ENCODE results near the gene CERS6.
A peak's percentile ranks its signal among the peaks of the same experiment; 100 is the strongest.

CERS6 gene

DNA sequence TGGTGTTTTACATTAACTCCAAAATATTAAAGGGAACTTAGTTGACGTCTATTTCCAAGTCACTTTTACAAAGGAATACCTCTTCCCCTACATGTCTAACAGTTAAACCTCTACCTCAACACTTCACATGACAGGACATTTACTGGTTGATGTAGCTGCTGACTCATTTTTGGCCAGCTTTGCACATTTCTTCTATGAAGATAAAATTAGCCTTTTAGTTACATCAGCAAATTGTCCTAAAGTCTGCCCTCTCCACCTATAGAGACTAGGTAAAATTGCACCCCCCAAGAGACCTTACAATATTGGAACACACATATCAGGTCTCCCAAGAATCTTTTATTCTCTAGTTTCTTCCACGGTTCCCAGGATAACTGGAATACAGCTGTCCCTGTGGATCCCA, 10.1 kb upstream of the CERS6 start:
- DNase-seq = no peak

DNA sequence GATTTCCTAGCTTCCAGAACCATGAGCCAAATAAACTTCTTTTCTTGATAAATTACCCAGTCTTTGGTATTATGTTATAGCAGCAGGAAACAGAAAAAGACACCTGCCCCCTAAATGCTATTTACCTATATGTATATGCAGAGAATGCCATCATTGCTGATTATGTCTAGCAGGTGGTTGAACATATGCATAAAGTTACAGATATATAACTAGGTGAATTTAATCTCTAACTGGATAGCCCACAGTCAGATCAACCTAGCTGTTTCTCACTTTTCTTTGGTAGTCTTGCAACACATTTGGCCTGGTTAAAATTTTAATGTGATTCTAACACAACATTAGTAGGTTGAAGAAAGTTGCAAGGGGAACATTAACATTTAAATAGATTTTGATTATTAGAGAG, 7.1 kb upstream of the CERS6 start:
- DNase-seq = no peak

DNA sequence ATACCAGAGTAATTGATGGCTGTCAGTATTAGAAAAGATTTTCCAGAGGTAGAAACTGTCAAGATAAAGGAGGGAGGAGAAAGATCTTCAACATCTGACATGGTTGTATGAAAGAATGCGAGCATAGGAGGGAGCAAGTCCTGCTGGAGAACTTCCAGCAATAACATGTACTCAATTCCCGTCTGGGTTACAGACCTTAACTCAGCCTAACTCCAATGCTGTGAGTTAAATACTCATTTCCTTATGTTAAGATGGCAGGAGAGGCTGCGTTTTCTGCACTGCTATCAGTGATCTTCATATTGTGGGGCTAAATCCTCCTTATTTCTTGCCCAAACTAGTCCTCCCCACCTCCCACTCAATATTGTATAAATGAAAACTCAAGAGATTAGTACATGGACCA, 6.7 kb upstream of the CERS6 start:
- no peak for DNase-seq

DNA sequence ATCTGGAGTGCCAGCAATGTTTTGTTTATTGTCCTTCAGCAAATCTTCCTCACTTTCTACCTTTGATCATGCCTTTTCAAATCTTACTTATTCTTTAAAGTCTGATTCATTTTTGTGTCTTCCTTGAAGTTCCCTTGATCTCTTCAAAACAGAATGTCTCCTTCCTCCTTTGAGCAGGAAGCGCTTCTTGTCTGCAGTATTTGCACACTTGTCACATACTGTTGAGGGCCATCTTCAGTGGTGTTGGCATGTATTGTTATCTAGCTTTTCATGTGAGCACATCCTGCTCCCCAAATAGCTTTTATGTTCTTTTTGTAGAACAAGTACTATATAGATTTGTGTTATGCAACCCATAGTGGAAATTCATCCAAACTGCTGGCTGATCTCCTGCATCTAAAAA, 5.9 kb upstream of the CERS6 start:
- no peak for DNase-seq

DNA sequence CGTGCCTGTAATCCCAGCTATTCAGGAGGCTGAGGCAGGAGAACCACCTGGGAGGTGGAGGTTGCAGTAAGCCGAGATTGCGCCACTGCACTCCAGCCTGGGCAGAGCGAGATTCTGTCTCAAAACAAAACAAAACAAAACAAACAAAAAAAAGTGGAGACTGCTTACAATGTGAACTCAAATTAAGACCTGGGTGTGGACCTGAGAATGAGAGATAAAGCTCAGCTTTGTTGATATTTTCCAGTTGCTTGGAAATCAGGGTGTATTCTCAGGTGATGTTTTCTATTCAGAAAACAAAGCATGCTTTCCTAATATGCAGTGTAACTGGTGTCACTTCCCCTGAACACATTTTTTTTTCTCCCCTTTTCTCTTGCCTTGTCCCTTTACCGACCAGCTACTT, 5.3 kb upstream of the CERS6 start:
- no peak for DNase-seq

DNA sequence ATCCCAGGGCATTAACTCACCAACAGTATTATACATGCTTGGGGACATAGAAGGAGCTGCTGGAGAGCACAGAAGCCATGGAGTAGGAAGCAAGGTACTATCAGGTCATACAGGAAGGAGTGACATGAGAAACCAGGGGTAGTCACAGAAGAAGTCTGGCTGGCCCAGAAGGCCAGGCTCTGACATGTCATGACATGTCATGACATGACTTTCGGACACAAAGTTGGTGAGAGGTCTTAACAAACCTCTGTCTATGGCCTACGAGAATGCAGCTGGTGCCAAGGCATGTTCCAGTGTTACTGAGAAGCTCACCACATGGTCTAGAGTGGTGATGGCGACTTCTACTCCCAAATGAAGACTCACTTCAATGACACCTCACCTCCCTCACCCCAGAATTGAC, 3.3 kb upstream of the CERS6 start:
- no peak for DNase-seq

DNA sequence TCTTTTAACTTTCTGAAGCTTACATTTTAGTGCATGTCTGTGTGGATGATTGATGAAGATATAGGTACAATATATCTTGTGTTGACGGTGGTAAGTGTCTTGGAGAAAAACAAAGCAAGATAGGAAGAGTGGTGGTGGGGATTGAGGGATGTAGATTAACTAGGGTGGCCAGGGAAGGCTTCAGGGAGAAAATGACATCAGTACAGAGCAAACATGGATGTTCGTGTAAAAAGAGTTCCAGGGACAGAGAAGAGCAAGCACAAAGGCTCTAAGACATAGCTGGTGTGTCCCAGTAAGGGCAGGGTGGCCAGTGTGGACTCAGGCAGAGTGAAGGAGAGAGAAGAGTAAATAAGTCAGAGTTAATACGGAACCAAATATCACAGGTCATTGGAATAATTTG, 2.7 kb upstream of the CERS6 start:
- no peak for DNase-seq

DNA sequence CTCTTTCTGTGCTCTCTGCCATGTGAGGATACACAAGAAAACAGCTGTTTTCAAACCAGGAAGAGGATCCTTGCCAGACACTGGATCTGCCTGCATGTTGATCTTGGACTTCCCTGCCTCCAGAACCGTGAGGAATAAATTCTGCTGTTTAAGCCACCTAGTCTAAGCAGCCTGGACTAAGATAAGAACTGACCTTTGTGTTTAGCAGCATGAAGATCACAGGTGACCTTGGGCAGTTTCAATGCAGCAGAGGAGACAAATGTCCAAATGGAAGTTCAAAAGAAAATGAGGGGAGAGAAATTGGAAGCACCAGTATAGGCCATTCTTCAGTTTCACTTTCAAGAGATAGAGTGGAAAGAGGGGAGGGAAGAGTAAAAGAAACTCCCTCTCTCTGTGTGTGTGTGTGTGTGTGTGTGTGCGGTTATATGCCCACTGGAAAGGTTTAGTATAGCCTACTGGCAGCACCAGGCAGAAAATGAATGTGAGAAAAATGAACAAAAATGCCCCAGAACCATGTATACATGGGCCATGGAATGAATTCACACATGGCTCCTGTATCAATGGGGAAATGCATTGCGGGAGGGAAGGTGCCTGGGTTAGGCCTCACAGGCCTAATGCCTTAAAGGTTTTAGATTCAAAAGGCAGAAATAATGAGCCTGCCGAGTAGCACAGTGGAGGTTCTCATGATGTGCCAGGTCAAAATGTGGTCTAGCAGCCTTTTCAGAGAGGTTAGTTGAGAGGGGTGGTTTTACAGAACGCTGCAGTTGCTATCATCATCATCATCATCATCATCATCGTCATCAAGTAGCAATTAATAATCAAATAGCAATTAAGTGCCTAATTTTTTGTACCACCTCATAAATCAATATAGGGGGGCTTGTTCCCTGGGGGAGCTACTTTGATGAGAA, 1.1 kb upstream of the CERS6 start:
- no peak for DNase-seq

DNA sequence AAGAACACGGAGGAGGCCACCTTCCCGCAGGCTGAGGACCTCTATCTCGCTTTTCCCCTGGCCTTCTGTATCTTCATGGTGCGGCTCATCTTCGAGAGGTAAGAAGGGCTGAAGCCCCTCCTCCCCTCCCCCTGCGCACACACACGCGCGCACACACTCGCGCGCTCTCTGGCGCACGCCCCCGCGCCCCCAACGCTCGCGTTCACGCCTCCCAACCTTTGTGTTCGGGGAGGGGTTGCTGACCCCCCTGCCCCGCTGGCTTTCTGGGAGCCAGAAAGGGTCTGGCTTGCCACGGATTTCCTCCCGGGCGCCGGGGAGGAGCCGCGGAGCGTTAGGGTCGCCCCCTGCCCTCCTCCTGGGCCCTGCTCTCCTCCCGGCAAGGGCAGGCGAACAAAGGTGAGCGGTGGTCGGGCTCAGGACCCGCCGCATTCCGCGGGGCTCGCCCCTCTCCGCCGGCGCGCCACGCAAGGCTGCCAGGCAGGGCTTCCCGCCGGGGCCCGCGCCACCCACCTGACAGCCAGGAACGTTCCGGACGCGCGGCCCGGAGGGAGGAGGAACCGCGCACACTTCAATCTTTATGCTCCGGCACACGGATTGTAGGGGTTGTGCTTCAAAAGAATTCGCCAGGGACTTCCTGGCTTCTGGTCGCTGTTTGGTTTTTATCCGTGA, 583 bp downstream of the CERS6 start:
- peak; percentile 31 to 59 for DNase-seq

DNA sequence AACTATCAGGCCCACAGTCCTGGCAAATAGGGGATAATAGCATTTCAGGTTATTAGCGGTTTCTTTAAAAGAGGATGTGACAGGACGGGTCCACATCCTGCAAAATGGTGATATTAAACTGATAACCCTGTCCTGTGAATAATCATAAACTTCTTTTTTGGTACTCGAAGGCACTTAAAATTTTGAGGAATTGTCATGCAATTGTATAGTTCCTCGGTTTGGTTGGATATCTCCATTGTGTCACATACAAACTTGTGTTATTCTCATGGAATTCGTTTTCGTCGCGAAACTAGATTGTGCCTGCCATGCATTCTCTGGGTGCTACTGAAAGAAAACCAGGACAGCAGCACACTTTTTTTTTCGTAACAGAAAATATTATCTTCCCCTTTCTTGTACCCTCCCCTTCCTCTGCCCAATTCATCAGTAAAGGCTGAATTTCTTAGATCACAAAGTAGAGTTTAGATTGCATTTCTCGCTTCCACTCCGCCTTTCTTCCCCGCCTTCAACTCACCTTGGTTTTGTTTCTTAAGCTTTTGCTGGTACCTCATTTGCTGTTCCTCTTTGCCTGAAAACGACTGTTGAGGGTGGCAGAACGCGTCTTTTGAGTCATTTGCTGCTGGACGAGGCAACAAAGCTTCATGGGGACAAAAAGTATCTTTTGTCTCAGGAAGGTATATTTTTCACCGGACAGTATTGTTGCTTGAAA, 1.3 kb downstream of the CERS6 start:
- DNase-seq = no peak

DNA sequence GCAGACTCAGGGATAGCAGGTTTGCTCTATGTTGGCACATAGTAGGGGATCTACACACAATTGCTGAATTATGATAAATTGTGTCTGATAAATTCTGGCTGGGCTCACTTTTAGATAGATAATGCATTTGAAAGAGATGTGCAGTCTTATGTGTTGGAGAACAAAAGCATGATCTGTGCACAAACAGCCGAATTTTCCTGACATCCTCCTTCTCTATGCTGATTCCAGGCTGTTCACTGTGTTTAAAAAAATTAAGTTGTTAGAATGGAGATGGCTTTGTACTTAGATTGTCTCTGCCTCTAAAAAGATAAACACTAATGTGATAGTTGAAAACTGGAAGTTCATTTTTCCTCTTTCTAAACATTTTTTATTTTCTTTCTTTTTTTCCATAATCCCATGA, 2.1 kb downstream of the CERS6 start:
- no peak for DNase-seq

DNA sequence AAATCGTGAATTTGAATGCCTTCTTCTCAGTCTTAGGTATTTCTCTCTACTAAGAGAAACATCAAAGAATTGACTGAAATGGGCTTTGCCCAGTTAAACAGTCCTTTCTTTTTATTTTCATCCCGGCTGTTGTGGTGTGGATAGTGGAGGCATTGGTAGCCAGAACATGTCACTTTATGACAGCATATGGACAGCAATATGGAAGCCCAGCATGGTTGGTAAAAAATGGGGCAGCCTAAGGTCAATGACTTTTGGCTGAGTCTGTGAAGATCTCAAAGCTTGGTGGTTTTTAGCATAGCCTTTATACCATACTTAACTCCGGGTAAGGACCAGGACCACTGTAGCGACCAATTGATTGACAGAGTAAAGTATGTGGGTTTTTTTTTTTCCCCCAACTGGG, 3.2 kb downstream of the CERS6 start:
- DNase-seq = no peak

DNA sequence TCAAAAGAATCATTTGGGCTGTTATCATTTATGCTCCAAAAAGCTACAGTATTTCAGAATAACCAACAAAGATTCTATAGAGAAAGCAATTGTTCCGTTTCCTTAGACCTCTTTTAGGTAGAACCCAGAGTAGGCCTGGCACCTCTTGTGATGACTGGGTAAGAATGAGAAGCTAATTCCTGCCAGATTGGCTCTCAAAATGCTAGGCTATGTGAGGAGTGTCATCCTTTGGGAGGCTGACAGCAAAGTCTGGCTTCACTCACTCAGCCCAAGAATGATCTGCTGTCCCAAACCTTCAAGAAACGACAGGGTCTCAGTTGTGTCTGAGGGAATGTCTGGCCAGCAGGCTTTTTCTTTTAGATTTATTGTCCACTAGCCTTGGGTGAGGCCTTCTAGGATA, 4.5 kb downstream of the CERS6 start:
- no peak for DNase-seq

DNA sequence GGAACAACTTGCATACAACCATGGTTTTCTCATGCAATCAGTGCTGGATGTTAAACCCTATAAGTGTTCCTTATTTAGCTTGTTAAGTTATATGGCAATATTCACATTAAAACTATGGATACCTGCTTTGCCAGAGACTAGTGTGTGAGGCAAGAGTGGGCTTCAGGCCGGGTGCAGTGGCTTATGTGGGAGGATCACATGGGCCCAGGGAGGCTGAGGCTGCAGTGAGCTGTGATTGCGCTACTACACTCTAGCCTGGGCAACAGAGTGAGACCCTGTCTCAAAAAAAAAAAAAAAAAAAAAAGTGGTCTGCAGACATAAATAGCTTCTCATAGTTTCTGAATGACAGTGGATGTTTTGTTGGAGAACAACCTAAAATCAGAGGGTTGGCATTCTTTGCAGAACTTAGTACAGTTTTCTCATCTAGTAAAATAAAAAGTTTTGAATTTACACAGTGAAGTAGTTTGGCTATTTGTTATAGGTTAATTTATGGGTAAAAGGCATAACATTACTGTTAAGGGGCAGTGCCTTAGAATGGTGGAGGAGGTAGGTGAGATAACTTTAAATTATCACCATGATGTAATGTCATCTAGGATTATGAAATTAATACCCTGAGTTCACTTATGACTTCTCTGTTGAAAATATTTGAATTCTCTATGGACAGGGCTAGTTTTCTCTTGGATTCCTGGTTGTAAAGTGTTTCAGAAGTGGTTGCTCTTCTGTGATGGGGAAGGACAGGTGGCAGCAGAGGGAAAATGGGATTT, 5.3 kb downstream of the CERS6 start:
- DNase-seq = no peak

DNA sequence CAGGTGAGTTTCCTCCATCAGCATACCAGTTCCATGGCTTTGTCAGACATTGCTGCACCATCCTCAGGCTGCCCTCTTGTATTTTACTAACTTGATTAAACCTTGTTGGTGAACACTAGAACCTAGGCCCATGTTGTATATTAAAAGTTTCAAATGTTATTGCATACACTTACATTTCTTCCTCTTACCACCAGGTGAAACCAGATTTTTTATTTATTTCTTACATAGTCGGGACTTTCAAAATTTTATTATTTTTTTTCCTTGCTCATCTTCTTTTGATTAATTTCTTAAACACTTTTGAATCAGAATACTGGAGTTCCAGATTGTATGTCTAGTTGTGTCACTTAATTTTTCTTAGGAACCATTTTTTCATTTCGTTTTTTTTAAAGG, 5.9 kb downstream of the CERS6 start:
- no peak for DNase-seq

DNA sequence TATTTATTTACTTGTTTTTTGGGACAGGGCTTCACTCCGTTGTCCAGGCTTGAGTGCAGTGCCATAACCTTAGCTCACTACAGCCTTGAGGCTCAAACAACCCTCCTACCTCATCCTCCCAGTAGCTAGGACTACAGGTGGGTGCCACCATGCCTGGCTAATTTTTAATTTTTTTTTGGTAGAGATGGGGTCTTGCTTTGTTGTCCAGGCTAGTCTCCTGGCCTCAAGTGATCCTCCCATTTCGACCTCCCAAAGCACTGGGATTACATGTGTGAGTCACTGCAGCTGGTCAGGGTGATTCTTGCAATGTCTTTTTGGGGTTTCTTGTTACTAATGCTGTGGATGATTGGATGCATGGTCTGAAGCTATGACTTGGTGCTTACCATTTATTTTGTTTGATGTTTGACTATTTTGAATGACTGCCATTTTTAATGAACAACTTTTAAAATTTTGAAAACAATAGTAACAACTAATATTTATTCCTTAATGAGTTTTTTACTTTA, 6.5 kb downstream of the CERS6 start:
- no peak for DNase-seq

DNA sequence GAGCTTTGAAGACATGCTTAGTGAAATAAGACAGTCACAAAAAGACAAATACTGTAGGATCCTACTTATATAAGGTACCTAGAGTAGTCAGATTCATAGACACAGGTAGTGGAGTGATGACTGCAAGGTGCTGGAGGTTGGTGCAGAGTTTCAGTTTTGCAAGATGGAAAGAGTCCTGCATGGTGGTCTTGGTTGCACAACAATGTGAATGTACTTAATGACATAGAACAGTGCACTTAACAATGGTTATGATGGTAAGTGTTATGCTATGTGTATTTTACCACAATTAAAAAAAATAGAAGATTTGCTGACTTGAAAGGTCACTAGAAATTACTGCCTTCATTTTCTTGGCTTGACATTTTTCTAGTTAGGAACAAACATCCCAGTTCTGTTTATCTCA, 9.5 kb downstream of the CERS6 start:
- DNase-seq = no peak

DNA sequence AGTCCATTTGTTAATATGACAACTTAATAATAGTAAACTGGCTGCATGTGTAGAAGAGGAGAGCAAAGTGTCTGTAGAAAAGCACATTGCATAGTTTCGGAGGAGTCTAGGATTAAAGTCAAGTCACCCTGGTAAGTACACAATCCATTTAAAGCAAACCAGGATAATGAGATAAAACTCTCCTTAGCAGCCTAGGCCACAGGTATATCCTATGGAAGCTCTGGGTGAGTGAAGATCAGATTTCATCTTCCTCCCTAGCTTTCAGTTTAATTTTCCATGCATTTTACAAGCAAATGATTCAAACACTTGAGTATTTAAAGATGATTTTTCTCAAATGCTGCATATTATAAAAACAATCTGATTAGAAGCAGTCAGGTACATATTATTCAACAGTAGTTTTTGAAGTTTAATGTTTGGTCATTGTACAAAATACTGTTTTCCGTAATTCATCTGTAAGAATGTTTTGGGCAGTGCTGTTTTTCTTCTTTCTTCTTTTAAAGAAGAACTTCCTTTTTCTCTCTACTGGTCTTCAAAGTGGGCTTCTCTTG, 10.2 kb downstream of the CERS6 start:
- no peak for DNase-seq

DNA sequence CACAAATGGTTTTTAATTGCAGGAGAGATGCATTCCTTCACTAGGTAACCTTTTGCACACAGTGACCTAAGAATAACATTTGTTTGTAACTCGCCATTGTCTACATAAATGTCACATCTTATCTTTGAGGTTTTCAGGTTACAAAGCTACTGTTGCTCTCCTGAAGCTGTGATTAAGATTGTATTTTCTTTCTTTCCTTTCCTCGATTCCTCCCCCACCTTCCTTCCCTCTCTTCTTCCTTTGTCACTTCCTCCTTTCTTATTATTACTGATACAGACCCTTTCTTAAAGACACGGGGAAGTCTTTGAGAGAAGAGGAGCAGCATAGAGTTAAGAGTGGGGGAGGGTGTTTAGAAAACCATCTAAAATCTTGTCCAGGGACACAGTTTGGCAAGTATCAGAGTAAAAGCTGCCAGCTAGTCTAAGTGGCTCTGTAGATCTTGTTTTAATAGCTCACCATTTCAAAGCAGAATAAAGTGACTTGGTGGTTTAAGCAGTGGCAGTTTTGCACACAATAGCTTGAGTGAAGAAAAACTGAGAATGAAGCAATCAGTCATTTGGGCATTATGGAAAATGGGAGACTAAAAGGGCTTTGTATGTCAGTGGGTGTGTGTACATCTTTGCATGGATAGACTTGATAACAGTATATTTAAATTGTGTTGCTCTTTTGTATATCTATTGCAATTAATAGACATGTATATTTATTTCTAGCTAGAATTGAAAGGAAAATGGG, 10.9 kb downstream of the CERS6 start:
- DNase-seq = no peak

DNA sequence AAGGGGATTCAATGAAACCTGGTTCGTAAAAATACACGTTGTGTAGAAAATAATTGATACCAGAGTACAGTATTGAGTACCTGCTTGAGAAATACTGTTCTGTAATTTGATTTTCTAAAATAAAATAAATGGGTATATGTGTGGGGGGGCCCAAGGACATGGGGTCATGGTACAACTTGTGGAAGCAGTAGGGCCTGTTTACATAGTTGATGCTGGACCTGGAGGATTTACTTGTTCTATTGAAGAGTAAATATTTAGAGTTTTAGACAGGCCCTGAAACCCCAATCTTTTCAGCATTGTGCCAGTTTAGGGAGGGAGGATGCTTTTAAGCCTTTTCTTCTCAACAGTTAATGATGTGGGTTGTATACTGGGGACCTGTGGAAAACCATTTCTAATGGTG, 11.7 kb downstream of the CERS6 start:
- no peak for DNase-seq

DNA sequence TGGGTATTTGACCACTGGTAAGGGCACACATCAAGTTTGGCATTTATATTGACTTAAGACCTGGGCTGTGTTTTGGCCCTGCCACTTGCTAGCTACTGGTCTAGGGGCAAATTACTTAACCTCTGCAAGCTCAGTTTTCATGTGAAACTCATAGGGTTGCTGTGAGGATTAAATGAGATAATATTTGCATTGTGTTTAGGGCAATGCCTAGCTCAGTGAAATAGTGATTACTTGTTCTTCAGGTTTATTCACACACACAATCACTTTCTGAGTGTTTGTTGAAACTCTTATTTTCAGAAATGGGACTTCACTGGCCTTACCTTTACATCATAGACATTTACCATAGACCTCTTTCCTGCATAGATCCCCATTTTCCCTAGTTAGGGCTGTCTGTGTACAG, 12.3 kb downstream of the CERS6 start:
- DNase-seq = no peak

Measured in NCI-H2081 (cell line).